K562 (cell line): ENCODE data around the gene MYO16. TPM values are rescaled to one million over a fixed set of nuclear protein-coding genes. Genes with fewer than 3 reads are reported as not detected.

Experiments
- ATAC-seq: fragments of 200-7000 bp; cut with Tn5 transposase; 3 replicates; pipeline ENCODE4 v1.9.1; 2020; ENCODE audit warnings: moderate library complexity
- BruUV-seq: library from RNA; stranded (reverse); fragments of 400-500 nt; replicated peaks from 2 replicates; lab custom pipeline; 2021; lab: Mats Ljungman, UMichigan
- CTCF ChIA-PET: fragments of 300-600 bp; formaldehyde crosslinking; extraction: SDS; loops from one replicate; lab custom pipeline; 2021; ENCODE audit warnings: low intra/inter-chr PET ratio; lab: Yijun Ruan, JAX
- POLR2A ChIA-PET: fragments of 300-600, 350-650 bp; sonication (Branson Sonifier 250); formaldehyde crosslinking; extraction: SDS; loops from one replicate; lab custom pipeline; 2021; ENCODE audit warnings: antibody characterized with exemption, inconsistent platforms; lab: Yijun Ruan, JAX
- DNase-seq, 4 experiments: peaks; one replicate each; pipeline versions ENCODE4 v3.0.0 to v3.0.0-alpha.2; 2011 to 2018; ENCODE audit warnings: low spot score in 3 of 4, mixed read lengths in 3 of 4; ENCODE audit errors: extremely low read depth in 1 of 4
- FAIRE-seq: peaks from 2 replicates; lab custom pipeline; 2011; peaks lifted over from hg19 to GRCh38; lab: Jason Lieb, UNC
- H2AFZ ChIP-seq: 2 replicates; pipeline ENCODE4 v1.6.0; 2011; ENCODE audit warnings: low read depth, low read length, control low read depth, inconsistent platforms
- H3K27ac ChIP-seq: fragments of 200-600 bp; 3 replicates; pipeline ENCODE4 v1.8.0; 2011; ENCODE audit warnings: low read depth, mild to moderate bottlenecking, control low read depth, inconsistent platforms, low read length, moderate library complexity, mixed read lengths; ENCODE audit errors: extremely low read depth
- H3K27me3 ChIP-seq, 2 experiments: fragments of 300-600 bp in 1 of 2; 2 replicates in 1 of 2; 3 replicates in 1 of 2; pipeline versions ENCODE4 v1.6.0 to v1.8.0; 2011; ENCODE audit warnings: inconsistent platforms in 2 of 2, low read length in 2 of 2, mild to moderate bottlenecking in 1 of 2, mixed read lengths in 1 of 2, moderate library complexity in 1 of 2; ENCODE audit not compliant: control insufficient read depth in 2 of 2, insufficient read depth in 2 of 2
- H3K36me3 ChIP-seq: fragments of 300-600 bp; 3 replicates; pipeline ENCODE4 v1.8.0; 2011; ENCODE audit warnings: mild to moderate bottlenecking, low read length, inconsistent platforms; ENCODE audit not compliant: control insufficient read depth, insufficient read depth
- H3K4me1 ChIP-seq, 2 experiments: fragments of 200-600 bp in 1 of 2; replicated peaks in 1 of 2; 2 replicates in 1 of 2; 3 replicates in 1 of 2; pipeline versions ENCODE4 v1.5.1 to v1.8.0; 2011; ENCODE audit warnings: inconsistent platforms in 2 of 2, low read length in 2 of 2, mild to moderate bottlenecking in 1 of 2, mixed read lengths in 1 of 2, moderate library complexity in 1 of 2; ENCODE audit not compliant: control insufficient read depth in 2 of 2, insufficient read depth in 2 of 2
- H3K4me2 ChIP-seq: 2 replicates; pipeline ENCODE4 v1.6.1; 2011; ENCODE audit warnings: low read length, control low read depth, inconsistent platforms, mixed read lengths; ENCODE audit not compliant: insufficient read depth
- H3K4me3 ChIP-seq: fragments of 200-600 bp; sonication (generic), shearing (Covaris generic); 2 replicates; pipeline ENCODE4 v1.5.1; 2016; ENCODE audit warnings: control low read depth, inconsistent platforms
- H3K79me2 ChIP-seq: fragments of 200-600 bp; 3 replicates; pipeline ENCODE4 v1.8.0; 2011; ENCODE audit warnings: low read length, inconsistent platforms; ENCODE audit not compliant: control insufficient read depth, insufficient read depth
- H3K9ac ChIP-seq, 2 experiments: 2 replicates each; pipeline versions ENCODE4 v1.6.0 to v1.6.1; 2011; ENCODE audit warnings: low read depth in 2 of 2, low read length in 2 of 2, control low read depth in 1 of 2, inconsistent platforms in 1 of 2, mild to moderate bottlenecking in 1 of 2, mixed read lengths in 1 of 2; ENCODE audit not compliant: insufficient read depth in 1 of 2
- H3K9me1 ChIP-seq: one replicate; pipeline ENCODE4 v1.6.0; 2011; ENCODE audit warnings: inconsistent platforms, mild to moderate bottlenecking, low read length, moderate library complexity; ENCODE audit not compliant: control insufficient read depth, insufficient read depth
- H3K9me3 ChIP-seq: replicated peaks from 2 replicates; pipeline ENCODE4 v1.5.1; 2011; ENCODE audit warnings: low read depth, low read length, inconsistent platforms; ENCODE audit not compliant: control insufficient read depth, insufficient read depth
- H4K20me1 ChIP-seq: replicated peaks from 2 replicates; pipeline ENCODE4 v1.6.1; 2011; ENCODE audit warnings: low read length, inconsistent platforms, mixed read lengths; ENCODE audit not compliant: control insufficient read depth, insufficient read depth
- BHLHE40 ChIP-seq: IDR thresholded peaks from 2 replicates; pipeline ENCODE4 v1.6.1; 2011; ENCODE audit warnings: low read length, improper control_type of control experiment
- CEBPB ChIP-seq: fragments of 450-650 bp; IDR thresholded peaks from 2 replicates; pipeline ENCODE4 v1.6.1; 2016; ENCODE audit warnings: missing genetic modification characterization, missing compliant biosample characterization
- KLF10 ChIP-seq: fragments of 250-450 bp; sonication (Bioruptor Pico); IDR thresholded peaks from 2 replicates; pipeline ENCODE4 v1.6.1; 2021; ENCODE audit warnings: matching md5 sums
- MCM2 ChIP-seq: fragments of 450-650 bp; IDR thresholded peaks from 2 replicates; pipeline ENCODE4 v1.6.1; 2017; ENCODE audit warnings: low read depth, mild to moderate bottlenecking
- NFE2L1 ChIP-seq: fragments of 450-650 bp; IDR thresholded peaks from 2 replicates; pipeline ENCODE4 v1.6.1; 2016; ENCODE audit warnings: missing genetic modification characterization, low read depth, mild to moderate bottlenecking, missing compliant biosample characterization, moderate library complexity, borderline replicate concordance
- POLR2H ChIP-seq: IDR thresholded peaks from 2 replicates; pipeline ENCODE4 v1.6.1; 2016; ENCODE audit warnings: missing genetic modification characterization, low read depth, mild to moderate bottlenecking, control low read depth, missing compliant biosample characterization, moderate library complexity
- POLR3A ChIP-seq: IDR thresholded peaks from 2 replicates; pipeline ENCODE4 v1.6.1; 2011; ENCODE audit warnings: borderline replicate concordance, mild to moderate bottlenecking, moderate library complexity; ENCODE audit not compliant: insufficient read length, insufficient read depth; ENCODE audit errors: extremely low read depth
- RAD21 ChIP-seq, 2 experiments: fragments of 250-450 bp in 1 of 2; fragments of 450-650 bp in 1 of 2; sonication (Bioruptor Pico) in 1 of 2; formaldehyde crosslinking in 1 of 2; IDR thresholded peaks in 1 of 2; conservative IDR thresholded peaks in 1 of 2; 2 replicates each; pipeline versions ENCODE4 v1.4.0 to v1.8.0; 2020 to 2022; ENCODE audit warnings: mild to moderate bottlenecking in 2 of 2, moderate library complexity in 1 of 2
- RNF219 ChIP-seq: fragments of 250-450 bp; sonication (Bioruptor Pico); IDR thresholded peaks from 2 replicates; pipeline ENCODE4 v1.5.0; 2022; ENCODE audit warnings: mild to moderate bottlenecking
- TARDBP ChIP-seq: fragments of 450-650 bp; IDR thresholded peaks from 2 replicates; pipeline ENCODE4 v1.6.1; 2016
- ZBTB26 ChIP-seq: fragments of 450-650 bp; formaldehyde crosslinking; IDR thresholded peaks from 2 replicates; pipeline ENCODE4 v1.4.0; 2022; ENCODE audit warnings: missing genetic modification characterization
- ZC3H11A ChIP-seq: IDR thresholded peaks from 2 replicates; pipeline ENCODE4 v1.6.1; 2012; ENCODE audit warnings: low read depth, low read length, improper control_type of control experiment
- ZNF184 ChIP-seq: sonication (generic); formaldehyde crosslinking; IDR thresholded peaks from 2 replicates; pipeline ENCODE4 v1.5.0; 2020; ENCODE audit warnings: missing genetic modification reagents
- ZNF23 ChIP-seq: fragments of 250-450 bp; sonication (Bioruptor Pico); IDR thresholded peaks from 2 replicates; pipeline ENCODE4 v1.4.0; 2020; ENCODE audit warnings: mild to moderate bottlenecking
- WGBS: fragments of 100-300 bp; shearing (Covaris generic); methylation state at CpG from one replicate; pipeline ENCODE4 v1.1.6; 2016; ENCODE audit warnings: low coverage, mixed read lengths; ENCODE audit not compliant: insufficient coverage; ENCODE audit errors: missing lambda C conversion rate; 5-methylcytosine and 5-hydroxymethylcytosine counted together
- in situ Hi-C: fragments of 300-500 bp; cut with MboI; formaldehyde crosslinking; loops from 4 replicates; pipeline ENCODE4 v1.15.0; 2018; ENCODE audit warnings: inconsistent platforms, mixed read lengths
- intact Hi-C: fragments of 100-400 bp; cut with micrococcal nuclease; formaldehyde crosslinking; loops from 2 replicates; pipeline ENCODE4 v1.14.2; 2022
- polyA plus RNA-seq, 8 experiments: library from polyadenylated mRNA; depleted of rRNA in 4 of 8; stranded (reverse) in 5 of 8; unstranded in 3 of 8; fragments of >200 nt; fragmentation: Nextera tagmentation in 2 of 8; fragmentation: Illumina TruSeq in 1 of 8; extraction: Ambion mirVana in 2 of 8; extraction: Trizol in 1 of 8; gene quantifications; 2 replicates each; pipeline versions ENCODE4 v1.2.1 to v1.2.3, GENCODE V29; 2011 to 2014; ENCODE audit warnings: inconsistent platforms in 1 of 8, missing spikeins in 1 of 8
- total RNA-seq, 7 experiments: library from RNA; depleted of rRNA in 6 of 7; stranded (reverse); fragments of >200 nt in 6 of 7; fragmentation: Illumina TruSeq in 2 of 7; extraction: Trizol in 2 of 7; gene quantifications; 2 replicates each; pipeline versions ENCODE4 v1.2.1 to v1.2.3, GENCODE V29; 2011 to 2021; ENCODE audit warnings: low replicate concordance in 1 of 7
- TF ChIP-seq, protein P1 (sequence below): sonication (generic); formaldehyde crosslinking; IDR thresholded peaks from 2 replicates; pipeline ENCODE4 v1.9.0; 2022; ENCODE audit warnings: mild to moderate bottlenecking, missing genetic modification reagents
- TF ChIP-seq, protein P2 (sequence below): fragments of 450-650 bp; IDR thresholded peaks from 2 replicates; pipeline ENCODE4 v1.6.1; 2016

The MYO16 gene
- total and polyA plus RNA-seq, 9 of the 15 experiments (the other 6 are each of a cell fraction or from before 2014, with no cell fraction given), result 4.3 to 45.7 (median 12.1) TPM

DNA sequence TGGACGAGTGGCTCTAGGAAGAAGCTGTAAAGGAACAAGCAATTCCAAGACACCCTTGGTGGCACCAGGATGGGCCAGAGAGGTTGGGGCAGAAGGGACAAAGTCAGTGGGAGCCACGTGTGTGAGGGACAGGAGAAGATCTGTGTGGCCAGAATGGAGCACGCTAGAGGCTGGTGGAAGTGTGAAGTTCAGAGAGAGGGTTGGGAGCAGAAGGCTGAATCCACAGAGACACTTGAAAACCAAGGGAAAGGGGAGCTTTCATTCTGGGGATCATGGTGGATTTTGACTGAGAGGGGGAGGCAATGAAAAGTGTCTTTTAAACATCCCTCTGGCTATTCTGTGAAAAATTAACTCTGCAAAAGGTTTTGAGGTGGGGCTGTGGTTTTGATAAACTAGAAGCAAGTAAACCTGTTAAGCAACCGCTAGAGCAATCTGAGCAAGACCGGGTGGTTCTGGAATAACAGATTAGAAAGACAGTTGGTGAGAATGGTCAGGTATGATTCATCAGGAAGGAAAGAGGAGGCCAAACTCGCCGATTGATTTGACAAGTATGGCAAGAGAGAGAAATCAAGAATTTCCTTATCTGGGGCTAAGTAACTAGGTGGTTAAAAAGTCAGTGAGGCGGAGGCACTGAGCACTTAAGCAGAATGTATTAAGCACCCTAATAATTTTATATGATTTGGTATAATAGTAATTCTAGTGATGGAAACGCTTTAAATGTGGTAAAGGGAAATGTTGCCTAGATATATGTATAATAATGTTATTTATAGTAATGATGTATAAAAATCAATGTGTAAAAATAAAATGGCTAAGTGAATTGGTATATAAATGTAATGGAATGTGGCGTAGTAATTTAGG is 140.0 kb downstream of the MYO16 start:
- FAIRE-seq, result peak; percentile 97
- no peak overlapping the region for H3K4me3 ChIP-seq
- no TSS peak for BruUV-seq
- H3K9me1 ChIP-seq, result no peaks in the 10 kb centered on the region
- peaks cover 4% of the 10 kb centered on the region; the same call in 1 of the 3 replicates for H3K36me3 ChIP-seq
- H3K79me2 ChIP-seq, result no peaks in the 10 kb centered on the region; the same call in 2 of the 3 replicates
- peaks cover 7% of the 10 kb centered on the region for H3K9me3 ChIP-seq
- ChIA-PET CTCF (no interaction called here), POLR2A (no interaction called here)
- H3K4me2 ChIP-seq, result peak overlapping the region; percentile 61
- peak overlapping the region; percentile 86 for H2AFZ ChIP-seq
- peaks cover 0 to 18% of the 10 kb centered on the region in 2 experiments; a peak in 2 of 5 replicates for H3K4me1 ChIP-seq
- 5% methylated on average over 7 of the region's 10 CpGs for WGBS
- peak; percentile 53 to 89 (median 66) for DNase-seq
- H4K20me1 ChIP-seq, result no peaks in the 10 kb centered on the region
- in situ Hi-C loops, result loop anchor here (10.0 kb wide), 1 partner anchor 1515 kb away; no protein-coding TSS in a partner anchor
- ATAC-seq, result peak; percentile 94
- H3K27me3 ChIP-seq, result no peaks in the 10 kb centered on the region
- H3K27ac ChIP-seq, result peak overlapping the region; percentile 99
- H3K9ac ChIP-seq, result peak overlapping the region; percentile 11 to 68; a peak in 3 of 4 replicates
- intact Hi-C loops, result loop anchor here (5.0 to 10.0 kb wide), 3 partner anchors 125 to 545 kb away; no protein-coding TSS in a partner anchor
- TF ChIP-seq, protein P1, sequence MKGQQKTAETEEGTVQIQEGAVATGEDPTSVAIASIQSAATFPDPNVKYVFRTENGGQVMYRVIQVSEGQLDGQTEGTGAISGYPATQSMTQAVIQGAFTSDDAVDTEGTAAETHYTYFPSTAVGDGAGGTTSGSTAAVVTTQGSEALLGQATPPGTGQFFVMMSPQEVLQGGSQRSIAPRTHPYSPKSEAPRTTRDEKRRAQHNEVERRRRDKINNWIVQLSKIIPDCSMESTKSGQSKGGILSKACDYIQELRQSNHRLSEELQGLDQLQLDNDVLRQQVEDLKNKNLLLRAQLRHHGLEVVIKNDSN (CRISPR knock-in tag), result no peak
- TF ChIP-seq POLR3A, result no peak
- peak; percentile 88 for TF ChIP-seq CEBPB (tag)
- TF ChIP-seq RNF219 (CRISPR knock-in tag), result no peak
- no peak for TF ChIP-seq TARDBP
- TF ChIP-seq BHLHE40, result no peak
- TF ChIP-seq MCM2, result no peak
- no peak for TF ChIP-seq KLF10
- peak in 1 of 2 experiments; percentile 14; a peak in 1 of 4 replicates for TF ChIP-seq RAD21 (CRISPR knock-in tag; conservative IDR thresholded peaks at IDR 0.05 in 1 of 2, IDR thresholded peaks at IDR 0.05 in 1 of 2)
- TF ChIP-seq POLR2H (tag), result 0 out of 2 replicates have a peak, but pooled peaks have one; percentile 9
- TF ChIP-seq NFE2L1 (tag), result no peak
- no peak for TF ChIP-seq ZBTB26 (CRISPR knock-in tag)
- TF ChIP-seq ZNF184 (CRISPR knock-in tag), result no peak
- TF ChIP-seq ZC3H11A, result no peak
- TF ChIP-seq, protein P2, sequence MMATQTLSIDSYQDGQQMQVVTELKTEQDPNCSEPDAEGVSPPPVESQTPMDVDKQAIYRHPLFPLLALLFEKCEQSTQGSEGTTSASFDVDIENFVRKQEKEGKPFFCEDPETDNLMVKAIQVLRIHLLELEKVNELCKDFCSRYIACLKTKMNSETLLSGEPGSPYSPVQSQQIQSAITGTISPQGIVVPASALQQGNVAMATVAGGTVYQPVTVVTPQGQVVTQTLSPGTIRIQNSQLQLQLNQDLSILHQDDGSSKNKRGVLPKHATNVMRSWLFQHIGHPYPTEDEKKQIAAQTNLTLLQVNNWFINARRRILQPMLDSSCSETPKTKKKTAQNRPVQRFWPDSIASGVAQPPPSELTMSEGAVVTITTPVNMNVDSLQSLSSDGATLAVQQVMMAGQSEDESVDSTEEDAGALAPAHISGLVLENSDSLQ, result peak; percentile 29; the same call in 1 of the 2 replicates
- no peak for TF ChIP-seq ZNF23
